HuH-7 (cell line): ENCODE data around the gene NOS1.

Experiments used
- DNase-seq: peaks from one replicate; pipeline ENCODE4 v3.0.0; 2011; ENCODE audit warnings: low spot score

NOS1 gene

DNA sequence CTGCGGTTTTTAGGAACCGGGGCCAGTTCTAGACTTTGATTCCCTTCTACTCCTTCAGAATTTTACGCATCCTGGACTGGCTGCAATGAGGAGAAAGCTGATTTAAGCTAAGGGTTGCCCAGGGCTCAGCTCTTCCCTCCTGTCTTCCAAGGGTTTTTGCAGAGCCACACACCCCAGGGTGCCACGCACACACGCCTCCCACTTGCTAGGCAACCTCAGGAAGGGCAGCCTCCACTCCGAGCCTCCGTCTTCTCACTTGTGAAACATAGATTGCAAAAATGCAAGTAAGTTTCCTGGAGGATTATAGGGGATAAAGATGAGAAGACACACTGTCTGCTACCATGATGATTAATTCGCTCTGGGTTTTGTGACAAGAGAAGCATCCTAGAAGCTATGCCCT lies 31.7 kb downstream of the NOS1 start:
- no peak for DNase-seq

DNA sequence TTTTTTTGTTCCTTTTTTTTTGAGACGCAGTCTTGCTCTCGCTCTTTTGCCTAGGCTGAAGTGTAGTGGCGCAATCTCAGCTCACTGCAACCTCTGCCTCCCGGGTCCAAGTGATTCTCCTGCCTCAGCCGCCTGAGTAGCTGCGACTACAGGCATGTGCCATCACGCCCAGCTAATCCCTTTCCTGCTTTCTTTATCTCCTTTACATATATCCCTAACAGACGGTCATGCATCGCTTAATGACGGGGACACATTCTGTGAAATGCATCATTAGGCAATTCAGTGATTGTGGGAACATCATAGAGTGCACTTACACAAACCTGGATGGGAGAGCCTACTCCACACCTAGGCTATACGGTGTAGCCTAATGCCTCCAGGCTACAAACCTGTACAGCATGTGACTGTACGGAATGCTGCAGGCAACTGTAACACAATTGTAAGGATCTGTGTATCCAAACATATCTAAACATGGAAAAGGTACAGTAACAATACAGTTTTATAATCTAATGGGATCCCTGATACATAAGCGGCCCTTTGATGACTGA lies 32.8 kb downstream of the NOS1 start:
- no peak for DNase-seq

GRCh38 chr12:117322428-117322827 lies 39.0 kb downstream of the NOS1 start:
- no peak for DNase-seq

- DNase-seq: no peak
Measured at GRCh38 chr12:117321572-117321971, 39.9 kb downstream of the NOS1 start.

GRCh38 chr12:117318591-117318990 lies 42.8 kb downstream of the NOS1 start:
- DNase-seq: no peak

DNA sequence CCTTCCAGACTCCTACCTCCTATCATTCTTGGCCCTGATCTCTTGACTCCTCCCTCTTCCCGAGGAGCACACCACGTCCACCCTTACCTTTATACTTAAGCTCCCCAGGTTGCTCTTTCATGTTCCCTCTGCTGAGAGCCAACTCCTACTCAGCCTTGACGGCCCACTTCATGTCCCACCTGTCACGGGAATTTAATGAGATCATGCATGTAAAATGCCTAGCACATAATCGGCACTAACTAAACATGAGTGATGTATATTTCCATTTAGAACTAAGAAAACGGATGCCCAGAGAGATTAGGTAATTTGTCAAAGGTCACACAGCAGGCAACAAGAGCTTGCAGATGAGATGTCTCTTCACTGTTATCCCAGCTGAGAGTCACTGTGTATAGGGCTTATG lies 45.1 kb downstream of the NOS1 start:
- no peak for DNase-seq

DNA sequence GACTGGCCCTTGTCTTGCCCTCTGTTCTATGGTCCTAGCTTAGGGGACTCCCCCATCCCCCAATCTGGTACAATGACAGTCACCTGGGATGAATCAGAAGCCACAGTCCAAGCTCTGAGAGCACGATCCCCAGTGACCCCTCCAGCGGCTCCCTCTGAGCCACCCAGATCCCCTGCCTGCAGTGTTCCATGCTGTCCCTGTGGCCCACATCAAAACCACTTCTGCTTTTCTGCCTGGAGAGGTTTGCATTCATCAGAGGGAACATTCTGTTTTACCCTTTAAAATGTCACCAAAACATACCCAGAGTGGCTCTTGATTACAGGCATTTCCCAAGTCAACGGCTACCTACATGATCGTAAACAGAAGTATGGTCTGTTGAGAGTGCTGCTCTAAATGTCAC lies 47.5 kb downstream of the NOS1 start:
- no peak for DNase-seq

GRCh38 chr12:117312770-117313169 lies 48.7 kb downstream of the NOS1 start:
- no peak for DNase-seq

DNA sequence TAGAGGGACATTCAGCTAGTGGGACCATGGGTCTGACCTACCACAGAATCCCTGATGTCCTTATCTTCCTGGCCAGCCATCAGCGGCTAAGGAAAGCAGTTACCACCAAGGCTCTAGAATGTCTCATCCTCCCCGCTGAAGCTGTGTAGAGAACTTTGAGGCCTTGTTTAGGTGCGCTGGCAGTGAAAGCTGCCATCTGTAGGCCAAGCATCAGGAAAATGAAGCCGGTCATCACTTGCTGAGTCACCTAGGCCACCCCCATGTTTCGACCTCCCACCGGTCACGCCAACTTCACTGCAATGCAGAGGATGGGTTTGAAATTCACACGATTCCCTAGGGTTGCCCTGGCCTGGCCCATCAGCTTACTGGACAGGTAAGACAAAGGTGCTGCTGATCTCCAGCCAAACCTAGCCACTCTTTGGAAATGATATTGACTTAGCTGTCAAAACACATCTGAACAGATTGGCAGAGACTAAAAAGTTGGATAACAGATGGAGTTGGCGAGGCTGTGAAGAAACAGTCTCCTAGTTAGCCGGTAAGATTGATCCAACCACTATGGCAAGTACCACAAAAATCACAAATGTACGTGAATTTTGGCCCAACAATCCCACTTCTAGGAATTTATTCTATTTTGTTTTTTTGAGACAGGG lies 52.0 kb downstream of the NOS1 start:
- no peak for DNase-seq

DNA sequence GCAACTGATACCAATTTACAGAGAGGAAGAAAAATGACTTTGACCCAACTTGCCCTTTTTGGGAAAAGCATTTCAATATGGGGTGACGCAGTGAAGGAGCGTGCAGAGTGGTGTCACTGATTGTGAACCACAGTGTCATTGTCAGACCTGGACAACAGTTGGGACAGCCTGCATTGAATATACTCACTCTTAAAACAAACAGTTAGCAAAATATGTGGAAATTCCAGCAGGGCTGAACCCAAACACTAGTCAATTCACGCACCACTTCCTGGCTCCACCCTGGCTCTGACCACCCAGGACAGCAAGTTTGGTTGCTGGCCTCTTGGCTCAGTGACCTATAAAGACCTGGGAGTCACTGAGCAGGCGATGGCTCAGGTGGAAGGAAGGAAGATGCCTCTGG lies 61.3 kb downstream of the NOS1 start:
- DNase-seq: no peak

DNA sequence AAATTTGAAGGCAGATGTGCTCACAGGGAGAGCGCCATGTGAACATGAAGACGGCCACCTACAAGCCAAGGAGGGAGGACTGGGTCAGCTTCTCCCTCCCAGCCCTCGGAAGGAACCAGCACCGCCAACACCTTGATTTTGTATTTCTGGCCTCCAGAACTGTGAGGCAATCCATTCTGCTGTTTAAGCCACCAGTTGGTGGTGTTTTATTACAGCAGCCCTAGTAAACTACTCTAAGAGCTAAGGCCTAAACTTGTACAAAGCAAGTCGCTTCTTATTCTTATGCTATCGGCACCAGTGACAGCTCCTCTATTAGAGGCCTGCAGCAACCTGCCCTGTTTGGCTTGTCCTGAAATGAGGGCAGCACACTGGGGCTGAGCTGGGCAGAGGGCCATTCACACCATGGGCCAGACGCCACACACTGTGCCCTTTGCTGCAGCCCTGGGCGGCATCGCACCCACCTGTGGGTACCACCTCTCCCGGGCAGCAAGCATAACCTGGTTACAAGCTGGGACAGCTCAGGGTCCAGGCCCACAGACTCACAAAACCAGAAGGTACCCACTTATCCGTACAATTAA lies 62.7 kb downstream of the NOS1 start:
- no peak for DNase-seq

- no peak for DNase-seq
Measured at GRCh38 chr12:117298191-117298590, 63.2 kb downstream of the NOS1 start.

- DNase-seq: no peak
Measured at GRCh38 chr12:117294189-117294603, 67.2 kb downstream of the NOS1 start.

- no peak for DNase-seq
Measured at GRCh38 chr12:117293510-117293909, 67.9 kb downstream of the NOS1 start.

DNA sequence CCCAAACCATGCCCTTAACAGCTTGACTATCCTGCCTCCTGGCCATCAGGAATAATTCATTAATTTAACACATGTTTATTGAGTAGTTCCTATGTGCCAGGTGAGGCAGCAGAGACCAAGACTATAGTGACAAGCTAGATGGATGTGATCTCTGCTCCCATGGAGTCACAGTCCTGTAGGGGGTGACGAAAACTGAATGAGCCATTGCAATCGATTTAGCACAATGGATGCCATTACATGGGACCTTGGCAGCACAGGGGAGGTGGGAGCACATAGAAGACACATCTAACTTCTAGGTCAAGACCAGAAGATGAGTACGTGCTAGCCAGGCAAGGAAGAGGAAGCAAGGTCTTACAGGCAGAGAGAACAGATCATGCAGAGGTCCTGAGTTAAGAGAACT lies 68.7 kb downstream of the NOS1 start:
- DNase-seq: no peak

- no peak for DNase-seq
Measured at GRCh38 chr12:117284140-117284539, 77.3 kb downstream of the NOS1 start.

DNA sequence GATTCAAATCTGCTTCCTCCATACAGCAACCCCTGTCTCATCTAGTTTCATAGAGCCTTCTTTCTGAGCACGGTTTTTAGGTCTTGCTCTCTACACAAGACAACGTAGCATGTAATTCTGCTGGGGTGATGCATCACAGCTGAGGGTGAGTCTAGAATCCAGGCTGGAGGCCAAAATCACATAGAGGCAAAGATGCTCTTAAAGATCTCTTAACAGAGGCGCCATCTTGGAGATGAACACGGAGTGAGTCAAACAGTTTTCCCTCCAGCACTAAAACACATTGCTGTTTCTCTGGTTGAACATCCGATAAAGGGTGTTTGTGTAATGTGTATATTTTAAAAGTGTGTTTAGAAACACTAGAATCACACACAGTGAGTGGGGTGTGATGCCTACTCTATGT lies 78.9 kb downstream of the NOS1 start:
- DNase-seq: no peak

GRCh38 chr12:117280019-117280680 lies 81.3 kb downstream of the NOS1 start:
- DNase-seq: no peak

- no peak for DNase-seq
Measured at GRCh38 chr12:117279606-117280005, 81.8 kb downstream of the NOS1 start.

DNA sequence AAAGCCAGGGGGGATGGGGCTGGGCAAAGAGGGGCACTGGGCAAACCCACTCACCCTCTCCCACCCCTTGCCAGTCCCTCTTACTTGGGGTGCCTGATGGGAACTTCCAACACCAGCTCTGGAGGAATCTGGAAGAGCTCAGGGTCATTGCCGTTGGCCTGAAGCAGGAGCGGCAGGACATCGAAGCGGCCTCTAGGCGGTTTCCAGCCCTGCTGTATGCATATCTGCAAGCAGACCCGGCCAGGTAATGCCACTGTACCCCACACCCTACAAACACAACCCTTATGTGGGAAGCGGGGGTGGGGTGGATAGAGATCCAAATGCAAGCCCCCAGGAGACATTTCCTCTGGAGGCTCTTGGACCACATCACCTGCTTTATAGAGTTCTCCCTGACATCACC lies 83.6 kb downstream of the NOS1 start:
- DNase-seq: no peak

DNA sequence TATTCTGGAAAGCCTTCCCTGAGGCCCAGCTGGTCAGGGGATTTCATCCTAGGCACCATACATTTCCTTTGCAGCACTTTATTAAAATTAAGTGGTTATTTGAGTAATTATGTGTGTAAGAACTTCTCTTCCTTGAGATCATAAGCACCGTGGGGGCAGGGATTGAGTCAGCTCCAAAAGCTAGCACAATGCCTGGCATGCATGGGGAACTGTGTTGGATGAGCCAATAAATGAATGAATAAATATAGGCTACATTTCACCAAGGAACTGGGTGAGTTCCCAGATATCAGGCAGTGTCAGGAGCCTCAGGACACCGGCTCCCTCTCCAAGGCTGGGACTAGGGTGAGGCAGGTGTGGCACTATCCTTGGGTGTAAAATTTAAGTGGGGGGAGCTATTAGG lies 88.3 kb downstream of the NOS1 start:
- DNase-seq: no peak

GRCh38 chr12:117272690-117273089 lies 88.7 kb downstream of the NOS1 start:
- no peak for DNase-seq

GRCh38 chr12:117262749-117263148 lies 98.7 kb downstream of the NOS1 start:
- DNase-seq: no peak

DNA sequence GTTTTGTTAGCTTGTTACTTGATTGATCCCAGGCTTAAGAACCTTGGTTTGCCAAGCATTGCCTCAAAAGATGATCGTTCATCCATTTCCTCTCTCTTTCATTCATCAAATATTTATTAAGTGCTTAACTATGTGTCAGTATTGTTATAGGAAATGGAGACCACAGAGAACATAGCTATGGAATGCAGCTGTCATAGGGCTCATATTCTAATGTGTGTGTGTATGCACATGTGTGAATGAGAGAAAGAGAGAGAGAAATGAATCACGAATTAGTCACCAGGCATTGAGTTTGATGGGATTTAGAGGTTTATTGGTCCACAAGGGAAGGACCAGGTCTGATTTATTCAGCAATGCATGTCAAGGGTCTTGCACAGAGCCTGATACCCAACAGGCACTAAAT lies 100.2 kb downstream of the NOS1 start:
- DNase-seq: no peak
